HEK293 (cell line): Measurements from ENCODE around the gene MYL9.

Experiments
- ZNF114 ChIP-seq: fragments of 450-650 bp; formaldehyde crosslinking; IDR thresholded peaks from 2 replicates; pipeline ENCODE4 v1.5.0; 2017; ENCODE audit warnings: missing biosample characterization, missing genetic modification characterization
- ZNF274 ChIP-seq, 2 experiments: fragments of 200-500 bp in 1 of 2; fragments of 450-650 bp in 1 of 2; sonication (Bioruptor generic) in 1 of 2; formaldehyde crosslinking in 1 of 2; IDR thresholded peaks; 2 replicates each; pipeline versions ENCODE4 v1.5.1 to v1.6.1; 2014 to 2016; ENCODE audit warnings: borderline replicate concordance in 1 of 2, inconsistent platforms in 1 of 2, low read length in 1 of 2, missing biosample characterization in 1 of 2, missing genetic modification characterization in 1 of 2

DNA sequence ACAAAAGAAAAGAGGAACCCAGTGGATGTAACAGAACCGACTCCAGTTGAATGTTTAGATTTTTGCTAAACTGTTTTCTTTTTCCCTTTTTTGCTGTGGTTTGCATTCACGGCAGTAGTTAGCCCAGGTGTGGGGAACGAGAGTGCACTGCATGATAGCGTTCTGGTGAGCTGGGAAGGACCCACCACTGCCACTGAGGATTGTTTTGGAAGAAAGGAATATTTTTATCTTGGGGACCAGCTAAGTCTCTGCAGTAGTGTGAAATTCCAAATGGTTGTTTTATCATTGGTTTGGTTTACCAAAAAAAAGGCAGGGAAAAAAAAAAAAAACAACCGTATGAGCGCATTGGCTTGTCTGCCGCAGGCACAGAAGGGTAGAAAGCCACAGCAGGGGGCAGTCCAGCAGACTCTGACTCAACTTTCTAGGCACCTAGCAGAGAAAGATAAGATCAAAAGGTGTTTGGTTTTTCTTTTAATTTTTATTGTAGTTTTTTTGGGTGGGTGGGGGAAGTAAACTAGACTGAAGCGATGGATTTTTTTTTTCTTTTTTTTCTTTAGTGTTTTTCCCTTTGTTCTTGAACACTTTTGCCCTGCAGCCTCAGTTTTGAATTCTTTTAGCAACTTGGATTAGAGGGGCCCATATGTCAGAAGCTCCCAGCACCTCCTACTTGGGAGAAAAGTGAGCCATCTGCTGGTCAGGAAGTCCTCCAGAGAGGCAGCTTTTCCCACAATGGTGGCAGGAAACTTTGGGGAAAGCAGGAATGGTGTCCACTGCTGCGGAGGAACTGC lies 50.7 kb downstream of the MYL9 start:
- TF ChIP-seq ZNF274 (IDR thresholded peaks at IDR 0.05; ENCODE audit: low read length) (no peak), ZNF274 (tag by site-specific recombination; IDR thresholded peaks at IDR 0.05; ENCODE audit: borderline replicate concordance) (no peak), ZNF114 (tag by site-specific recombination) (no peak)
